Activated CD4-positive, CD25-positive, alpha-beta regulatory T cell (primary cell): ENCODE results near the gene PDZD7.
"Not testable (repeated sequence)": the region's sequence is repeated elsewhere in the genome, so short reads cannot be mapped to it uniquely, and the experiment has no call there.

ENCODE experiments used
- DNase-seq, 4 experiments: peaks; one replicate each; lab custom pipeline; 2025; lab: John Stamatoyannopoulos, UW

PDZD7 gene

GRCh38 chr10:101040851-101041250, 9.9 kb upstream of the PDZD7 start:
- no peak for DNase-seq

- DNase-seq = no peak
These were observed 9.1 kb upstream of the PDZD7 start for GRCh38 chr10:101040061-101040460.

- DNase-seq = no peak
These were observed 7.6 kb upstream of the PDZD7 start for GRCh38 chr10:101038484-101038883.

GRCh38 chr10:101036726-101037125, 5.8 kb upstream of the PDZD7 start:
- no peak for DNase-seq

- no peak for DNase-seq
These were observed 5.2 kb upstream of the PDZD7 start for GRCh38 chr10:101035916-101036702.

GRCh38 chr10:101035314-101035713, 4.4 kb upstream of the PDZD7 start:
- no peak for DNase-seq

GRCh38 chr10:101034404-101034803, 3.5 kb upstream of the PDZD7 start:
- not testable (repeated sequence) for DNase-seq

GRCh38 chr10:101033276-101033675, 2.3 kb upstream of the PDZD7 start:
- no peak for DNase-seq

- DNase-seq = no peak
These were observed 1.8 kb upstream of the PDZD7 start for GRCh38 chr10:101032637-101033224.

- DNase-seq = peak; percentile 28 to 66 (median 48)
These were observed 1.1 kb upstream of the PDZD7 start for GRCh38 chr10:101031796-101032636.

- DNase-seq = no peak
These were observed 317 bp downstream of the PDZD7 start for GRCh38 chr10:101030496-101031127.

- no peak for DNase-seq
These were observed 1.2 kb downstream of the PDZD7 start for GRCh38 chr10:101029520-101030295.

GRCh38 chr10:101028446-101029337, 2.2 kb downstream of the PDZD7 start:
- DNase-seq = no peak

GRCh38 chr10:101027106-101027720, 3.7 kb downstream of the PDZD7 start:
- DNase-seq = no peak

GRCh38 chr10:101022967-101023705, 7.8 kb downstream of the PDZD7 start:
- DNase-seq = no peak

GRCh38 chr10:101021692-101022251, 9.2 kb downstream of the PDZD7 start:
- DNase-seq = no peak

- DNase-seq = no peak
These were observed 9.7 kb downstream of the PDZD7 start for GRCh38 chr10:101021239-101021638.

- no peak for DNase-seq
These were observed 10.4 kb downstream of the PDZD7 start for GRCh38 chr10:101020427-101021075.

- DNase-seq = no peak
These were observed 11.6 kb downstream of the PDZD7 start for GRCh38 chr10:101019440-101019703.
